GM21390 (cell line): ENCODE results near the gene GRM1.
"Not testable (repeated sequence)": the region's sequence is repeated elsewhere in the genome, so short reads cannot be mapped to it uniquely, and the experiment has no call there.

Source experiments
- ATAC-seq: cut with Tn5 transposase; IDR thresholded peaks from one replicate; pipeline ENCODE4 v1.9.1; 2021; ENCODE audit not compliant: unreplicated experiment

The GRM1 gene

DNA sequence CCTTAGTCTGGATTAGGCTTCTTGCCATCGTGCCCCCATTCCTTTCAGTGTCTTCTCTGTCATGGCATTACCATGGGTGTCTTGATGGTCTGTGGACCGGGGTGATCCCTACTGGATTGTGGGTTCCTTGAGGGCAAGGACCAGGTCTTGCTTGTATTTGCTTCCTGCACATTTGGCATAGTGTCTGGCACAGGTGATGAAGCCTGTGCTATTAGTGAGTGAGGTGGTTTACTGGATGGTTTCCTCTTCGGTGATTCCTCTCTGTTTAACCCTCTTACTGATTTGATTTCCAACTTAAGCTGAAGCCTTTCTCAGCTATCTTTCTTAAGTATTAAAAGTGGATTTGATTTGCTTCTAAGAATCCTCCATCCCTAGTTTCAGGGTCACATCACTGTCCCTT, 162.3 kb downstream of the GRM1 start:
- no peak for ATAC-seq

DNA sequence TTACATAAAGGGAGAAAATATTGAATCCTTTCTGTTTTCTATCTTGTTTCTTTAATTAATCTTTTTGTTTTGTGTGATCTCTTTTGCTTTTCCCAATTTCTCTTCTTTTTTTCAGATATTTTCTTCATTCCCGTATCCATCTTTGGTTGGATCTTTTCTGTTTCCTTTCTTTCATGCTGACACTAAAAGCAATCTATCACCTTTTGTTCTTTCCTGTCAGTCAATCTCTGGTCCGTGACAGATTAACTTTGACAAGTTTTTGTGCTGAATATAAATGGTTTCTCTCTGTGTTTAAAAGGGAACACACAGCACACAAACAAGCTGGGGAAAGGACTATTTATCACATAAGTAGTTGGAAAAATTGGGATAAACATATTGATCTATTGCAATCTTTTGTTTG, 162.8 kb downstream of the GRM1 start:
- no peak for ATAC-seq

DNA sequence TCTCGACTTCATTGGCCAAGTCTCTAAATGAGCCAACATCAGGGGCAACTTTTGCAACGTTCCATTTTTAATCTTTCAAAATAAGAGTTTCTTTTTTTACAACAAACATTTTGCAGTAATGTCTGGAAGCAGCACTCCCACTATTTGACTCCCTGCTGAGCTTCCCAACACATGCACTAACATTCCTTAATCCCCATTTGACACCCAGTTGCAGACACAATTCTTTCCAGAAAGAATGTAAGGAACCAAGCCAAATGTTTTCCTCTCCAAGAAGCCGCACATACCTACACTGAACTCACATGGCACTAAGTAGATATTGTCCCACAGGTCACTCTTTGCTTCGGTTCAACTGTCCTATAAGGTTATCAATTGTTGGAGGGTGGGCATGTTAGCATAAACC, 165.6 kb downstream of the GRM1 start:
- no peak for ATAC-seq

DNA sequence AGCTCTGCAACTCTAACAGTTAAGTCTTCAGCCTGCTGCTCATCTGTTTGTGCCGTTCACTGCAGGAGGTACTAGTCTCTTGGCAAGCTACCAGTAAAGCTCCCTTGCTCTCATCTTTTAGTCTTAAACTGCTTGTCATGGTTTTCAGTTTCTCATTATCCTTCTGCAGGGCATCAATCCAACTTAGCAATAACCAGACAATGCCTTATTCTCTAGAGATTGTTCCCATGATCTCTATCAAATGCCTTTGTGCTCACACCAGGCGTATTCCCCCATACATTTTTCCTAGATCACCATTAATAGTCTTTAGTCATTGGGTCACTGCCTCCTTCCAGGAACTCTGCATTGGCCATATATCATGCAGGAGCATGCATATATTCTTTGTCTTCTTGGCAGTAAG, 171.3 kb downstream of the GRM1 start:
- ATAC-seq, result no peak

DNA sequence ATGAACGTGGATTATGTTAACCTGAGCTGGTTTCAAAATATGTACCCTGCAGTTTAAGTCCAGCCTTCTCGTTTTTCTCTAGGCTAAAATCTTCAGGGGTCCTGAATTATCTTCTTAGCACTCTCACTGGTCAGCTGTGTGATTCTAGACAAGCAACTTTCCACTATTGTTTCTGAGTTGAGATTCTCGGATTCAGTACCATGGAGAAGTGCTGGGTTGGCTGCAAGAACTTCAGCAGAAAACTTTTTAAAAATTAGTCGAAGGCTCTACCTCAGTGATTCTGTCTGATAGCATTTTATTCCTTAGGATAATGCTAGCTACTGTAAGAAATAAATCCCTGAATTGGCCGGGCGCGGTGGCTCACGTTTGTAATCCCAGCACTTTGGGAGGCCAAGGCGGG, 173.7 kb downstream of the GRM1 start:
- ATAC-seq, result no peak

DNA sequence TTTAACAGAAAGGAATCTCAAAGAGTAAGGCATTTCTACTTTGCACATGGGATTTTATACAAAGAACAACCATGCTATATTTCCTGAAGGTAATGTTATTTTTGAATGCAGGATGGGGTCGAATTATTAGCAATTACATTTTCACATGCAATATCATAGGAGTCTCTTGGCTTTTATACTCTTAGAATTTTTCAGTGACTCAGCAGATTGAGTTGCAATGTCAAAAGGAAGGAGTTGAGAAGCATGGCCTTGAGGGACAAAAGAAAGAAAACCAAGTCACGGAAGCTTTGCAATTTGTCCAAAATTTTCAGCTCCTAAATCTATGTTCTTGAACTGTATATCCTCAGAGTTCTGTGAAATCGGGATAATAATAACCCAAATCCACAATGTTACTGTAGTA, 181.1 kb downstream of the GRM1 start:
- no peak for ATAC-seq

DNA sequence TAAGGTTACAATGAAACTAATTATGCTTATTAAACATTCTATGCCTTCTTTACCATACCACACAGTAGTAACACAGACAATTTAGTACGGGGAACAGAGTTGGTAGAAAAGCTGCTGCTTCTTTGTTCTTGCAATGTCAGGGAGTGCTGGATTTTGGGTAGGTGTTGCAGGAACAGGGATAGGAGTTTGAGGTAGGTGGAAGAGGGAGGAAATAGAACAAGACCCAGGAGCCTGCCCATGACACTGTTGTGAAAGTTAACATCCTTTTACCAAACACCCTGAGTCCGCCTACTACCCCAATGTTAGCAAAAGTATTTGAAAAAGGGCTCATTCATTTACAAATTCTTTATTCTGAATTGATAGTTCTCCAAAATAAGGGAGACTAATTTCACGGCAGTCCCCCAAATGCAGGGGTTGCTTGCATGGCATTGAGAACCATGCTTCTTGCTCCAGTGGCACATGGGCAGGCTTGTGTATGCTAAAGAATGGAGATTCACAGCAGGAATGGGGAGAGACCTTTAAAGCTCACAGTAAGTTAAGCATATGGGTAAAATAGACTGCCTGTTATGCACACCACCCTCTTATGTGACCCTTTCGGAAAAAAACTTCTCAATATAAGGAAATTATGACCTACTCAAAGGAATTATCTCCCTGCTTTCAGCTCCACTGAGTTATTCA, 181.7 kb downstream of the GRM1 start:
- no peak for ATAC-seq

DNA sequence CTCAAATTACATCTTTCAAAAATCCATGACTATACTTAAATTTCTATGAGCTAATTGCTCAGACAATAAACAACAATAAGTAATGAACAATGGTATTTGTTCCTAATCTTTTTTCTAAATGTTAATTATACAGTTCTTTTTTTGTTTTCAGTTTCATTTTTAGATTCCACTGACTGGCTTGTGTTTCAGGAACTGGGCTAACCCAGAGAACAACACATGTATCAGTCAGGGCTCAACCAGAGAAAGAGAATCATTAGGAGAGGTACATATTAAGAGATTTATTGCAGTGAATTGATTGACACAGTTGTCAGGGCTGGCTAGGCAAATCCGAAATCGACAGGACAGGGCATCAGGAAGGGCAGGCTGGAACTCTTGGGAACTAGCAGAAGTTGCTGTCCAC, 182.8 kb downstream of the GRM1 start:
- no peak for ATAC-seq

DNA sequence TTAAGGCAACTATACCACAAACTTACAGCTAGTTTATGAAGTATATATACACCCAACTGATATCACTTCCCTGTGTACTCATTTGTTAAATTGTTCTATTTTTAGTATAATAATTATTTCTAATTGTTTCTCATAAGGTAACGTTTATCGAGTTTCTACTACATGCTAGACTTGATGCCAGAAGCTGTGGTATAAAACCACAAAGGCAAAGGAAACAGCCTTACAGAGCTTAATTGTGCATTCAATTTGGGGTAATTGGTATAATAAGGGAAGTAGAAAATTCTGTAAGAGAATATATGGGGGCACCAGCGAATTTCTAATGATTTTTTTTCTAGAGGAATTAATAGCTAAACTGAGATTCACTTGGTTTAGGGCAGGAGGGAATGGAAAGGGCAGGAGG, 183.9 kb downstream of the GRM1 start:
- ATAC-seq, result no peak

DNA sequence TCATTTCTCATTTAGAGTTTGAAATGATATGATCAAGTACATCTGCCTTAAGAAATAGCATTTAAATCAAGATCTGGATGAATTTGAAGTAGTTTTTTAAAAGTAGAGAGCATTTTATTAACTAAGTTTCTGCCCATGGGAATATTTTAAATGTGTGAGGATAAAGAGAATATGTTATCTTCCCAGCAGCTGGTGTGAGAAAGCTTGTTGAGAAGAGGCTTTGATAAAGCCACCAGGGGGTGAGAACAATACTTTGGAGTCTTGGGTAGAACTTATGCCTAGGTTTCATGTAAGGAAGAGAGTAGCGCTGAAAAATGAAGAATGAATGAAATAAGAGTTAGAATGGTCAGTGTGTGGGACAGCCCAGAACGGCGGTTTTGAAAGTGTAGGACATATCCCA, 190.2 kb downstream of the GRM1 start:
- ATAC-seq, result no peak

DNA sequence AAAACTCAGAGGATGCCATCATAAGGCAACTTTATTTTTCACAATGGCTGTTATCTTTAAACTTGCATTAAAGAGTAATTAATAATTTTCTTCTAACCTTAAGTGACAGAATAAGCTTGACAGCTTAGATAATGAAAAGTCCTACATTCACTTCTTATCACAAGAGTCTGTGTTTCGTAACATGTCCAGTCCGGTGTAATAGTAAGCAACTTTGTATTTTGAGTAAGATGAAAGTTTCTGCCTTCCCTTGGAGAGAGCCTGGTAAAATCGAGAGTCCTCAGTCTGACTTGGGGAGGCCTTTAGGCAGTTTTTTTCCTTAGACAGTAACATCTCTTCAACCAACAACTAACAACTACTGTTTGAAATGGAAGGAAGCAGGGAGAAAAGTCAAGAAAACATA, 195.6 kb downstream of the GRM1 start:
- no peak for ATAC-seq

DNA sequence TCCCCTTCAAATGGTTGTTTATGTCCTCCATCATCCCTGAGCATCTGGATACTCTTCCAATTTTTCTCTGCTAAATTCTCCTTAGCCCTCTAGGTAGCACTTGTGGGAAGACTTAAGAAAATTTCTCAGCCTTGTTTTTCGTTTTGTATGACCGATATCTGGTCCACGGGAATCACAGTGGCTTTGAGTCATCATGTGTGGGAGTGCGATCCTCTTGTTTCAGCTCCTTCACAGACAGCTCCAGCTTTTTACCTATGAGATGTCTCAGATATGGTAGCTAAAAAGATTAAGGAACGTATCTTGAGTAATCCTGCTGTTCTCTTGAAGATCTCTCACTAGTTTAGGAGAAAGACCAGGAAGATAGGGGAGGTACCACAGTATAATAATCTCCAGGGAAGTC, 196.1 kb downstream of the GRM1 start:
- no peak for ATAC-seq

DNA sequence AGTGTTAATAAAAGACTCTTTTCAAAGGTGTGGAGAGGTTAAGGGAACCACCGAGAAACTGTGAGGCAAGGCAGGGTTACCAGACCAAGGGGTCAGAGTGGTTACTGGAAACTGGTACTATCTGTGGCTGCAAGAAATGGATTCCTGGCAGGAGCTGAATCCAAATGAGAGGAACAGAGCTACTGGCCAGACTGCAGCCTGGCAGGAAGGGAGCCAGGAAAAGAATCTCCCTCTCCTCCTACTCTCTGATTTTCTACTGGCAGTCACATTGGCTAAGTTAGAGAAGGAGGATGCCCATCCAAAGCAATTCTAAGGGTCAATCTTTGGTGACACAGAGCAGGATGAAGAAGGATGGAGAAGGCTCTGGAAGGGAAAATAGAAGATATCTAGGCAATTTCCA, 211.5 kb downstream of the GRM1 start:
- no peak for ATAC-seq

DNA sequence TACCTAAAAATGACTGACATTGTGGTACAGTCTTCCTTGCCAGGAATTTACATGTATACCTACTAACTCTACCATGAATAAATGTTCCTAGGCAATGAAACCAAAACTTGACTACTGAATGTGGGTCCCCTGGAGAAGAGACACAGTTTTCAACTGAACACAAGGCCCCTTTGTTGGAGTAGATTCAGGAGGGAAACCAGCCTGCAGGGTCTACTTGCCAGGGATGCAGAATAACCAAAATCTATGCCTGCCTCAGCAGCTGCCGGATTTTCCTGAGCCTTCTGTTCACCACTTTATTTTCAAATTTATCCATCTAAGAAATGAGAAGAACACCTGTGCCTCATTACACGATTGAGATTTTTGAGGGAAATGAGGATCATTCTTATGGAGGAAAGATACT, 211.9 kb downstream of the GRM1 start:
- ATAC-seq, result no peak

DNA sequence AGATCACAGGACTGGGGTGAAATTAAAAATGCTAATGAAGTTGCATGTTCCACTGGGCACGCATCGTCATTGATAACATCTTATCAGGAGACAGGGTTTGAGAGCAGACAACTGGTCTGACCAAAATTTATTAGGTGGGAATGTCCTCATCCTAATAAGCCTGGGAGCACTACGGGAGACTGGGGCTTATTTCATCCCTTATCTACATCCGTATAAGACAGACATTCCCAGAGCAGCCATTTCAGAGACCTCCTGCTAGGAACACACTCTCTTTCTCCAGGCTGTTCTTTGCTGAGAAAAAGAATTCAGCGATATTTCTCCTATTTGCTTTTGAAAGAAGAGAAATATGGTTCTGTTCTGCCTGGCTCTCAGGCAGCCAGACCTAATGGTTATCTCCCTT, 214.8 kb downstream of the GRM1 start:
- ATAC-seq, result not testable (repeated sequence)

DNA sequence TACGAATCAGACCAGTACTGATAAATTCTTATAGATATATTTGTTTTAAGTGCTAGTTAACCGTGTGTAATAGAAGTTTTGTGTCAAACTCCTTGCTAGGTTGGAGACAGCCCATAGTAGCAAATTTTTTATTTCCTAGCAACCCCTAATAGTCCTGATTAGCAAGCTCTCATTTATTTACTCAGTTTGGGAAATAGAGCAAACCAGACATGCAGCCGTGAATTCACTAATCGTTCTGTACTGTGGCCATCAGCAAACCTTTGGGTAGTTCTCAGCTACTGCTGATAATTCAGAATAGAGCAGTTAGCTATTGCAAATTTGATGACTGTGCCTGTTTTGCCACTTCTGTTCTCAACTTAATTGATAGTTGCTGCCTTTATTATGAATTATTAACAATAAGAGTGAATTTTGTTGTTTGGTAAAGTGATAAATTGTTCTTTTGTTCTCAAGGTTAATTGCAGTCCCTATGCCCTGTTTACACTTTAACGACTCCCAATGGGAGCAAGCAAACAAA, 215.8 kb downstream of the GRM1 start:
- no peak for ATAC-seq

DNA sequence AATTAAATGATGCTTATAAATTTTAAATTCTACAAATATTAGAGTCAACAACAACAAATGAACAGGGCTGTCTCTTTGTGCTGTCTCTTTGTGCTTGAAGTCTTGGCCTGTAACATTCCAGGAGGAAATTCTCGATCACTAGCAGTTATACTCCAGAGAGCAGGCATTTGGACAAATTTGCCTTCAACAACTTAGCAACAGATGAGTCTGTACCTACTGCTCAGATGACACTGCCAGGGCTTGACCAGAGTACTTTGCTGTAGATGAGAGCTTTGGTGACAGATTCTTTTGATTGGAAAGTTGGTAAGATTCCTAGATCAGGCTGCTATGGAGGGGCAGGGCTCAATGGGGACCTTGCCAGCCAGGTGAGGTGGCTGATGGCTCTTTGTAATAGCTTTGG, 217.2 kb downstream of the GRM1 start:
- no peak for ATAC-seq

DNA sequence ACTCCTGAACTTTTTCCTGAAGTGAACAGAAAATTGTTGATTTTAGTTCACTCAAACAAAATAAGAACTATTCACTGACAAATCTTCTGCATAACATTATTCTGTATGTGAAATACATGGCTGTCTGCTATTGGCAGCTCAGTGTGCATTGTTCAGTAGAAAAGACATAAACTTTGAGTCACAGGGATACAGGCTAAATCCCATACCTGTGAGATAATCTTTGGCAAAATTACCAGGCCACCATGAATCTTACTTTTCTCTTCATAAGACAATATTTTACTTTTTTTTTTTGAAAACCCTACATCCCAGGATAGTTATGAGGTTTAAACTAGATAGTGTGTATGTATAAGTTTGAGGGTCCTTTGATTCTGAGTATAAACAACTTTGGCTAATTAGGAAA, 224.8 kb downstream of the GRM1 start:
- no peak for ATAC-seq

DNA sequence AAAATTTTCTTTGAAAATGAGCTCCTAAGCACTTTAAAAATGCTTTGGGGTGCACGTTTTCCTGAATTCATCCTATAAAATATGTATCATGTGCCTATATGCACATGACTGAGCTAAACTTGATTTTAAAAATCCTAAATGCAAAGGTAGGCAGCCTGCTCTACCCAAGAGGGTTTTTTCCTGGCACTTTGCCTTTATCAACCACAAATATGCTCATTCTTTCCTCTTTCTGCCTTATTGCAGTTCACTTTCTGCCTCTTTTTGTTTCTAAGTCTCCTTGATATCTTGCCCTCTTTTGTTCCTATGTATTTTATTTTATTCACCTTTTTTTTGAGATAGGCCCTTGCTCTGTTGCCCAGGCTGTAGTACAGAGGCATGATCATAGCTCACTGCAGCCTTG, 229.3 kb downstream of the GRM1 start:
- ATAC-seq, result no peak

DNA sequence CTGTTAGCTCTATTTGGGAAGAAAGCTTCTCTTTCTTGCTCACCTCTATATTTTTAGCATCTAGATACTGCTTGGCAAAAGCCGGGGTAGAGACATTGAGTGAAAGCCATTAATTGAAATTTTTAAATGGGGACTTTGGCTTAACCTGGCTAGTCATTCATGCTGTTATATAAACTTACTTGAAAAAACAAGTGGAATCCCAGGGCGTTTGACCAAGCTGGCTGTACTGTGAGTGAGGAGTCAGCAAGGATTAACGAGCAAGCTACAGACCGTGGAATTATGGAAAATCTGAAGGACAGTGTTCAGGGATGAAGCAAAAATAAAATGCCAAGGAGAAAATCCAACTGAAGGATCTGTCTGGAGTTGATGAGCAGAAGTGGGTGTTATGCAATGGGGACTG, 232.0 kb downstream of the GRM1 start:
- ATAC-seq, result no peak

DNA sequence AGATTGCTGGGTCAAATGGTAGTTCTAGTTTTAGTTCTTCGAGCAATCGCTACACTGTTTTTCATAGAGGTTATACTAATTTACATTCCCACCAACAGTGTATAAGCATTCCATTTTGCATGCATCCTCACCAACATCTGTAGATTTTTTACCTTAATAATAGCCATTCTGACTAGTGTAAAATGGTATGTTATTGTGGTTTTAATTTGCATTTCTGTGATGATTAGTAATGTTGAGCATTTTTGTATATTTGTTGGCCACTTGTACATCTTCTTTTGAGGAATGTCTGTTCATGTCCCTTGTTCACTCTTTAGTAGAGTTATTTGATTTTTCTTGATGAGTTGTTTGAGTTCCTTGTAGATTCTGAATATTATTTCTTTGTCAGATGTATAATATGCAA, 236.2 kb downstream of the GRM1 start:
- ATAC-seq, result no peak

DNA sequence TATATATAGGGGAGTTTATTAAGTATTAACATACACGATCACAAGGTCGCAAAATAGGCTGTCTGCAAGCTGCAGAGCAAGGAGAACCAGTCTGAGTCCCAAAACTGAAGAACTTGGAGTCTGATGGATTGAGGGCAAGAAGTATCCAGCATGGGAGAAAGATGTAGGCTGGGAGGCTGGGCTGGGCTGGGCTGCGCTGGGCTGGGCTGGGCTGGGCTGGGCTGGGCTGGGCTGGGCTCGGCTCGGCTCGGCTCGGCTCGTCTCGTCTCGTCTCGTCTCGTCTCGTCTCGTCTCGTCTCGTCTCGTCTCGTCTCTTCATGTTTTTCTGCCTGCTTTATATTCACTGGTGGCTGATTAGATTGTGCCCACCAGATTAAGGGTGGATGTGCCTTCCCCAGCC, 238.6 kb downstream of the GRM1 start:
- no peak for ATAC-seq

DNA sequence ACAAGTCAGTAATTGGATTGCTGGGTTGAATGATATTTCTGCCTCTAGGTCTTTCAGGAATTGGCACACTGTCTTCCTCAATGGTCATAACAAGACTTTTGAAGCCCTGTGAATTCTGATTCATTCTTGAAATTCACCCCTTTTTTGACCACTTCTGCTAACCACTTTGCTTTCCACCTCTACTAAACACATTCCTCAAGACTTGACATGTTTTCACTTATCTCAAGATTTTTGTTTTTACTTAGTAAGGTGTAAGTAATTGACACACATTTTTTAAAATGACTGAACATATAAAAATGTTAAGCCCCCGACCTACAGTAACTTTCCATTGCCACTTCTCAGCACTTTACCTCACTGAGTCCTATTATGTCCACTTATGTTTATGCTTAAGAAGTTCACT, 239.1 kb downstream of the GRM1 start:
- no peak for ATAC-seq
